Peyer's patch (tissue), 4 donors: ENCODE data around the gene PARL. TPM values are rescaled to one million over a fixed set of nuclear protein-coding genes. Genes with fewer than 3 reads are reported as not detected.
A peak's percentile ranks its signal among the peaks of the same experiment; 100 is the strongest.

Experiments
- DNase-seq, 3 donors: peaks; one replicate each; pipeline ENCODE4 v3.0.0-alpha.2; 2017 to 2019
- H3K27ac ChIP-seq, 4 donors: fragments of 200-600 bp; sonication (generic); one replicate each; pipeline ENCODE4 v1.5.1; 2016 to 2019
- H3K27me3 ChIP-seq, 2 donors: fragments of 200-600 bp; sonication (generic); one replicate each; pipeline ENCODE4 v1.5.1; 2019
- H3K36me3 ChIP-seq, 3 donors: fragments of 200-600 bp; sonication (generic); one replicate each; pipeline ENCODE4 v1.5.1; 2016 to 2019
- H3K4me1 ChIP-seq, 4 donors: fragments of 200-600 bp; sonication (generic); one replicate each; pipeline ENCODE4 v1.5.1; 2016 to 2019
- H3K4me3 ChIP-seq, 4 donors: fragments of 200-600 bp; sonication (generic); 1 replicate in 3 of 4; 2 replicates in 1 of 4; pipeline ENCODE4 v1.5.1; 2016 to 2019; ENCODE audit warnings: mild to moderate bottlenecking in 1 of 4
- H3K9me3 ChIP-seq, 4 donors: fragments of 200-600 bp; sonication (generic); one replicate each; pipeline ENCODE4 v1.5.1; 2016 to 2019; ENCODE audit warnings: mild to moderate bottlenecking in 1 of 4
- CTCF ChIP-seq, 6 experiments: fragments of 450-650 bp in 4 of 6; fragments of 200-600 bp in 2 of 6; sonication (generic) in 1 of 6; IDR thresholded peaks; one replicate each; pipeline ENCODE4 v1.5.1; 2017 to 2019; ENCODE audit warnings: antibody characterized with exemption in 6 of 6, mild to moderate bottlenecking in 3 of 6, moderate library complexity in 1 of 6
- POLR2A ChIP-seq, 2 donors: fragments of 450-650 bp; IDR thresholded peaks; one replicate each; pipeline ENCODE4 v1.5.1; 2017; ENCODE audit warnings: antibody characterized with exemption in 2 of 2, mild to moderate bottlenecking in 2 of 2, moderate library complexity in 2 of 2
- total RNA-seq, 4 donors: library from RNA; depleted of rRNA; stranded (reverse); fragments of >200 nt; gene quantifications; one replicate each; pipeline ENCODE4 v1.1.0, GENCODE V29; 2016

PARL gene
- total RNA-seq, 4 donors from 2014 or later: 22.3 to 69.9 (median 43.9) TPM

GRCh38 chr3:183807881-183808280 is 76.8 kb downstream of the PARL start:
- TF ChIP-seq POLR2A (IDR thresholded peaks at IDR 0.05) (no peak), CTCF (IDR thresholded peaks at IDR 0.05) (no peak)
- peaks cover 0 to 82% (median 4%) of the 10 kb centered on the region in 3 donors for H3K36me3 ChIP-seq
- H3K27ac ChIP-seq: no peak overlapping the region

GRCh38 chr3:183807209-183807728 is 77.4 kb downstream of the PARL start:
- Histone ChIP-seq H3K4me1 (no peaks in the 10 kb centered on the region), H3K36me3 (peaks cover 0 to 88% (median 4%) of the 10 kb centered on the region in 3 donors), H3K27me3 (no peaks in the 10 kb centered on the region), H3K27ac (no peak overlapping the region), H3K4me3 (no peak overlapping the region), H3K9me3 (no peaks in the 10 kb centered on the region)
- peak in 1 of 3 donors; percentile 45 for DNase-seq
- TF ChIP-seq CTCF (IDR thresholded peaks at IDR 0.05) (no peak), POLR2A (IDR thresholded peaks at IDR 0.05) (no peak)

More at GRCh38 chr3:183807881-183808280, 76.8 kb downstream of the PARL start:
- no peaks in the 10 kb centered on the region for H3K9me3 ChIP-seq
- no peaks in the 10 kb centered on the region for H3K27me3 ChIP-seq
- H3K4me3 ChIP-seq: no peak overlapping the region
- peak in 1 of 3 donors; percentile 40 for DNase-seq
- H3K4me1 ChIP-seq: no peaks in the 10 kb centered on the region

- Histone ChIP-seq H3K27ac (no peak overlapping the region), H3K4me3 (no peak overlapping the region), H3K27me3 (no peaks in the 10 kb centered on the region), H3K36me3 (peaks cover 0 to 95% (median 4%) of the 10 kb centered on the region in 3 donors), H3K4me1 (no peaks in the 10 kb centered on the region), H3K9me3 (no peaks in the 10 kb centered on the region)
- DNase-seq: peak in 1 of 3 donors; percentile 10
- no peak for TF ChIP-seq CTCF (IDR thresholded peaks at IDR 0.05)
- TF ChIP-seq POLR2A (IDR thresholded peaks at IDR 0.05): no peak
Observed at GRCh38 chr3:183802989-183803388, 81.7 kb downstream of the PARL start.

- Histone ChIP-seq H3K4me1 (no peaks in the 10 kb centered on the region), H3K9me3 (no peaks in the 10 kb centered on the region), H3K27me3 (no peaks in the 10 kb centered on the region), H3K27ac (no peak overlapping the region), H3K4me3 (no peak overlapping the region), H3K36me3 (peaks cover 0 to 84% (median 4%) of the 10 kb centered on the region in 3 donors)
- no peak for TF ChIP-seq POLR2A (IDR thresholded peaks at IDR 0.05)
- no peak for TF ChIP-seq CTCF (IDR thresholded peaks at IDR 0.05)
- peak in 1 of 3 donors; percentile 2 for DNase-seq
Observed at GRCh38 chr3:183801601-183802000, 83.1 kb downstream of the PARL start.

GRCh38 chr3:183800243-183800863 is 84.3 kb downstream of the PARL start:
- Histone ChIP-seq H3K27ac (no peak overlapping the region), H3K4me1 (no peaks in the 10 kb centered on the region), H3K9me3 (no peaks in the 10 kb centered on the region), H3K27me3 (no peaks in the 10 kb centered on the region), H3K36me3 (peaks cover 0 to 74% (median 4%) of the 10 kb centered on the region in 3 donors), H3K4me3 (no peak overlapping the region)
- TF ChIP-seq CTCF (IDR thresholded peaks at IDR 0.05) (no peak), POLR2A (IDR thresholded peaks at IDR 0.05) (no peak)
- peak in 1 of 3 donors; percentile 14 for DNase-seq
